T-helper 17 cell (primary cell): ENCODE measurements around the gene FHIT. TPM values are rescaled to one million over a fixed set of nuclear protein-coding genes. Genes with fewer than 3 reads are reported as not detected.
"Not testable (repeated sequence)": the region's sequence is repeated elsewhere in the genome, so short reads cannot be mapped to it uniquely, and the experiment has no call there.

Experiments used
- ATAC-seq: fragments of 150-1000 bp; cut with Tn5 transposase; 2 replicates; pipeline ENCODE4 v1.10.0; 2021; ENCODE audit warnings: mild to moderate bottlenecking, moderate library complexity
- DNase-seq, 3 donors: peaks; one replicate each; pipeline versions ENCODE4 v3.0.0 to v3.0.0-alpha.2; 2020 to 2021
- H3K9me3 ChIP-seq: one replicate; pipeline ENCODE4 v1.7.0; 2013; ENCODE audit warnings: low read length, mild to moderate bottlenecking; ENCODE audit not compliant: control insufficient read depth, poor library complexity, severe bottlenecking
- H3K27ac Mint-ChIP-seq: one replicate; pipeline ENCODE4 v1.8.0; 2022; ENCODE audit warnings: mild to moderate bottlenecking, moderate library complexity, mixed read lengths
- H3K27me3 Mint-ChIP-seq: one replicate; pipeline ENCODE4 v1.8.0; 2022; ENCODE audit warnings: mixed read lengths
- H3K36me3 Mint-ChIP-seq: one replicate; pipeline ENCODE4 v1.8.0; 2022; ENCODE audit warnings: low read depth, mixed read lengths
- H3K4me1 Mint-ChIP-seq: one replicate; pipeline ENCODE4 v1.8.0; 2022; ENCODE audit warnings: mild to moderate bottlenecking, mixed read lengths
- H3K4me3 Mint-ChIP-seq: one replicate; pipeline ENCODE4 v1.8.0; 2022; ENCODE audit warnings: mild to moderate bottlenecking, moderate library complexity, mixed read lengths
- total RNA-seq, 4 donors: library from RNA in 2 of 4; stranded (reverse) in 2 of 4; gene quantifications; one replicate each; pipeline ENCODE4 v1.2.3 and lab custom pipeline; 2022 to 2026

The FHIT gene
- total RNA-seq, 2 donors from 2014 or later: 18.8 to 28.6 TPM

- no peak overlapping the region for H3K27ac Mint-ChIP-seq
- H3K36me3 Mint-ChIP-seq: no peaks in the 10 kb centered on the region
- no peaks in the 10 kb centered on the region for H3K27me3 Mint-ChIP-seq
- H3K4me1 Mint-ChIP-seq: no peaks in the 10 kb centered on the region
- no peaks in the 10 kb centered on the region for H3K9me3 ChIP-seq
- DNase-seq (no peak), ATAC-seq (no peak)
- no peak overlapping the region for H3K4me3 Mint-ChIP-seq
Measured at GRCh38 chr3:61221759-61222362, 29.4 kb downstream of the FHIT start.

GRCh38 chr3:61218504-61218903 is 32.7 kb downstream of the FHIT start:
- Mint-ChIP-seq H3K36me3 (no peaks in the 10 kb centered on the region), H3K4me1 (no peaks in the 10 kb centered on the region), H3K27me3 (no peaks in the 10 kb centered on the region), H3K27ac (no peak overlapping the region), H3K4me3 (no peak overlapping the region)
- DNase-seq: no peak
- no peaks in the 10 kb centered on the region for H3K9me3 ChIP-seq
- no peak for ATAC-seq

GRCh38 chr3:61216171-61216570 is 35.1 kb downstream of the FHIT start:
- H3K9me3 ChIP-seq, H3K4me3 Mint-ChIP-seq, H3K4me1 Mint-ChIP-seq, DNase-seq, ATAC-seq, H3K27ac Mint-ChIP-seq, H3K27me3 Mint-ChIP-seq, H3K36me3 Mint-ChIP-seq: not testable (repeated sequence)

- Mint-ChIP-seq H3K36me3 (peaks cover 2% of the 10 kb centered on the region), H3K4me3 (no peak overlapping the region), H3K4me1 (no peaks in the 10 kb centered on the region), H3K27me3 (no peaks in the 10 kb centered on the region), H3K27ac (no peak overlapping the region)
- ATAC-seq (no peak), DNase-seq (no peak)
- no peaks in the 10 kb centered on the region for H3K9me3 ChIP-seq
Measured at GRCh38 chr3:61202086-61202485, 49.2 kb downstream of the FHIT start.

GRCh38 chr3:61201071-61201470 is 50.2 kb downstream of the FHIT start:
- Mint-ChIP-seq H3K36me3 (peaks cover 2% of the 10 kb centered on the region), H3K27ac (no peak overlapping the region), H3K27me3 (no peaks in the 10 kb centered on the region), H3K4me1 (no peaks in the 10 kb centered on the region), H3K4me3 (no peak overlapping the region)
- DNase-seq: no peak
- ATAC-seq: no peak
- no peaks in the 10 kb centered on the region for H3K9me3 ChIP-seq

GRCh38 chr3:61200270-61200669 is 51.0 kb downstream of the FHIT start:
- Mint-ChIP-seq H3K27me3 (no peaks in the 10 kb centered on the region), H3K4me1 (no peaks in the 10 kb centered on the region), H3K27ac (no peak overlapping the region), H3K36me3 (peaks cover 2% of the 10 kb centered on the region), H3K4me3 (no peak overlapping the region)
- DNase-seq (no peak), ATAC-seq (no peak)
- no peaks in the 10 kb centered on the region for H3K9me3 ChIP-seq

- peaks cover 2% of the 10 kb centered on the region for H3K36me3 Mint-ChIP-seq
- DNase-seq: no peak
- H3K4me1 Mint-ChIP-seq: no peaks in the 10 kb centered on the region
- no peak for ATAC-seq
- no peaks in the 10 kb centered on the region for H3K9me3 ChIP-seq
- H3K4me3 Mint-ChIP-seq: no peak overlapping the region
- no peaks in the 10 kb centered on the region for H3K27me3 Mint-ChIP-seq
- H3K27ac Mint-ChIP-seq: no peak overlapping the region
Measured at GRCh38 chr3:61199843-61200242, 51.4 kb downstream of the FHIT start.

- DNase-seq: no peak
- Mint-ChIP-seq H3K27me3 (no peaks in the 10 kb centered on the region), H3K27ac (no peak overlapping the region), H3K4me1 (no peaks in the 10 kb centered on the region), H3K36me3 (peaks cover 2% of the 10 kb centered on the region), H3K4me3 (no peak overlapping the region)
- no peak for ATAC-seq
- no peaks in the 10 kb centered on the region for H3K9me3 ChIP-seq
Measured at GRCh38 chr3:61194892-61195538, 56.2 kb downstream of the FHIT start.

- DNase-seq: no peak
- Mint-ChIP-seq H3K36me3 (peaks cover 2% of the 10 kb centered on the region), H3K4me1 (no peaks in the 10 kb centered on the region), H3K27ac (no peak overlapping the region), H3K27me3 (no peaks in the 10 kb centered on the region), H3K4me3 (no peak overlapping the region)
- no peak for ATAC-seq
- no peaks in the 10 kb centered on the region for H3K9me3 ChIP-seq
Measured at GRCh38 chr3:61192222-61192621, 59.0 kb downstream of the FHIT start.

GRCh38 chr3:61190205-61190604 is 61.0 kb downstream of the FHIT start:
- DNase-seq, H3K4me3 Mint-ChIP-seq, H3K27ac Mint-ChIP-seq, ATAC-seq, H3K4me1 Mint-ChIP-seq, H3K27me3 Mint-ChIP-seq, H3K9me3 ChIP-seq, H3K36me3 Mint-ChIP-seq: not testable (repeated sequence)

- no peak overlapping the region for H3K27ac Mint-ChIP-seq
- DNase-seq (no peak), ATAC-seq (no peak)
- H3K4me3 Mint-ChIP-seq: no peak overlapping the region
- no peaks in the 10 kb centered on the region for H3K9me3 ChIP-seq
- no peaks in the 10 kb centered on the region for H3K27me3 Mint-ChIP-seq
- no peaks in the 10 kb centered on the region for H3K4me1 Mint-ChIP-seq
- no peaks in the 10 kb centered on the region for H3K36me3 Mint-ChIP-seq
Measured at GRCh38 chr3:61186030-61186429, 65.2 kb downstream of the FHIT start.

- H3K27ac Mint-ChIP-seq: no peak overlapping the region
Measured at GRCh38 chr3:61184956-61185355, 66.3 kb downstream of the FHIT start.

GRCh38 chr3:61182662-61183061 is 68.6 kb downstream of the FHIT start:
- Mint-ChIP-seq H3K27ac (no peak overlapping the region), H3K36me3 (no peaks in the 10 kb centered on the region)

More at GRCh38 chr3:61184956-61185355, 66.3 kb downstream of the FHIT start:
- no peaks in the 10 kb centered on the region for H3K36me3 Mint-ChIP-seq
- H3K9me3 ChIP-seq: no peaks in the 10 kb centered on the region
- H3K4me1 Mint-ChIP-seq: no peaks in the 10 kb centered on the region
- DNase-seq: no peak
- no peak overlapping the region for H3K4me3 Mint-ChIP-seq
- ATAC-seq: no peak
- no peaks in the 10 kb centered on the region for H3K27me3 Mint-ChIP-seq

GRCh38 chr3:61181874-61182273 is 69.4 kb downstream of the FHIT start:
- ATAC-seq: no peak
- no peak overlapping the region for H3K4me3 Mint-ChIP-seq
- DNase-seq: no peak
- H3K9me3 ChIP-seq: no peaks in the 10 kb centered on the region
- no peaks in the 10 kb centered on the region for H3K36me3 Mint-ChIP-seq
- H3K27me3 Mint-ChIP-seq: no peaks in the 10 kb centered on the region
- no peak overlapping the region for H3K27ac Mint-ChIP-seq
- no peaks in the 10 kb centered on the region for H3K4me1 Mint-ChIP-seq

More at GRCh38 chr3:61182662-61183061, 68.6 kb downstream of the FHIT start:
- ATAC-seq (no peak), DNase-seq (no peak)
- no peaks in the 10 kb centered on the region for H3K9me3 ChIP-seq
- Mint-ChIP-seq H3K4me1 (no peaks in the 10 kb centered on the region), H3K4me3 (no peak overlapping the region), H3K27me3 (no peaks in the 10 kb centered on the region)
